Measurements from ENCODE around the gene CCDC192.

DNA sequence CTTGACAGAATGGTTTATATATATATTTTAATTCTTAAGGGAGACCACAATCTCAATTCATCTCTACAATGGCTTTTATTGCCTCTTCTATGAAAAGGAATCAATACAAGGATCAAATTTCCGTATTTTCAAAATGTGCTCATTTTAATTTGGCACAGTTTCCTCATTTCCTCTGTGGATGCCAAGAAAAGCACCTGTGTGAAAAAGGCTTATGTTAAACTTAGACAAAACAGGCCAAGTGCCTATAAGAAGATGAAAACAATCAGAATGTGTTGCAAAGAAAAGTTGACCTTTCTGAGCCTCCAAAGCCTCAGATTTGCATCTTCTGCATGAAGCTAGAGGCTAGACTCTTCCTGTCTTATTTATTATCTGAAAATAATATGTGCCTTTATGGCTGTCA lies 206.6 kb downstream of the CCDC192 start:
- TF ChIP-seq, protein P1, sequence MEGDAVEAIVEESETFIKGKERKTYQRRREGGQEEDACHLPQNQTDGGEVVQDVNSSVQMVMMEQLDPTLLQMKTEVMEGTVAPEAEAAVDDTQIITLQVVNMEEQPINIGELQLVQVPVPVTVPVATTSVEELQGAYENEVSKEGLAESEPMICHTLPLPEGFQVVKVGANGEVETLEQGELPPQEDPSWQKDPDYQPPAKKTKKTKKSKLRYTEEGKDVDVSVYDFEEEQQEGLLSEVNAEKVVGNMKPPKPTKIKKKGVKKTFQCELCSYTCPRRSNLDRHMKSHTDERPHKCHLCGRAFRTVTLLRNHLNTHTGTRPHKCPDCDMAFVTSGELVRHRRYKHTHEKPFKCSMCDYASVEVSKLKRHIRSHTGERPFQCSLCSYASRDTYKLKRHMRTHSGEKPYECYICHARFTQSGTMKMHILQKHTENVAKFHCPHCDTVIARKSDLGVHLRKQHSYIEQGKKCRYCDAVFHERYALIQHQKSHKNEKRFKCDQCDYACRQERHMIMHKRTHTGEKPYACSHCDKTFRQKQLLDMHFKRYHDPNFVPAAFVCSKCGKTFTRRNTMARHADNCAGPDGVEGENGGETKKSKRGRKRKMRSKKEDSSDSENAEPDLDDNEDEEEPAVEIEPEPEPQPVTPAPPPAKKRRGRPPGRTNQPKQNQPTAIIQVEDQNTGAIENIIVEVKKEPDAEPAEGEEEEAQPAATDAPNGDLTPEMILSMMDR (IDR thresholded peaks at IDR 0.05), result no peak
- TF ChIP-seq ZFX (IDR thresholded peaks at IDR 0.05; ENCODE audit: borderline replicate concordance), result no peak
